ENCODE results near the gene DNAAF3.

Gene DNAAF3

DNA sequence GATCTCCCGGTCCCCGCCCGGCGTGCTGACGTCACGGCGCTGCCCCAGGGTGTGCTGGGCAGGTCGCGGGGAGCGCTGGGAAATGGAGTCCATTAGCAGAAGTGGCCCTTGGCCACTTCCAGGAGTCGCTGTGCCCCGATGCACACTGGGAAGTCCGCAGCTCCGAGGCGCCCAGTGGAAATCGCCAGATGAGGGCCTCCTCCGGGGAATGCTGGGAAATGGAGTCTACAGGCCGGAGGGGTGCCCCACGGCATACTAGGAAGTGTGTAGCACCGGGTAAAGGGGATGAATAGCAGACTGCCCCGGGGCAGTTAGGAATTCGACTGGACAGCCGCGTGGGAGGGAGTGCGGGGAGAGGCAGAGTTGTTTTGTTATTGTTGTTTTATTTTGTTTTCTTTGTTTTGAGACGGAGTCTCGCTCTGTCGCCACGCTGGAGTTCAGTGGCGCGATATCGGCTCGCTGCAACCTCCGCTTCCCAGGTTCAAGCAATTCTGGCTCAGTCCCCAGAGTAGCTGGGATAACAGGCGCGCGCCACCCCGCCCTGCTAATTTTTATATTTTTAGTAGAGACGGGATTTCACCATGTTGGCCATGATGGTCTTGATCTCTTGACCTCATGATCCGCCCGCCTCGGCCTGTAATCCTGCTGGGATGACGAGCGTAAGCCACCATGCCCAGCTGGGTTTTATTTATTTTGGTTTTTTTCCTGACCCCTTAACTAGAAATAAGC, 48.6 kb downstream of the DNAAF3 start:
- TF ChIP-seq, protein P1, sequence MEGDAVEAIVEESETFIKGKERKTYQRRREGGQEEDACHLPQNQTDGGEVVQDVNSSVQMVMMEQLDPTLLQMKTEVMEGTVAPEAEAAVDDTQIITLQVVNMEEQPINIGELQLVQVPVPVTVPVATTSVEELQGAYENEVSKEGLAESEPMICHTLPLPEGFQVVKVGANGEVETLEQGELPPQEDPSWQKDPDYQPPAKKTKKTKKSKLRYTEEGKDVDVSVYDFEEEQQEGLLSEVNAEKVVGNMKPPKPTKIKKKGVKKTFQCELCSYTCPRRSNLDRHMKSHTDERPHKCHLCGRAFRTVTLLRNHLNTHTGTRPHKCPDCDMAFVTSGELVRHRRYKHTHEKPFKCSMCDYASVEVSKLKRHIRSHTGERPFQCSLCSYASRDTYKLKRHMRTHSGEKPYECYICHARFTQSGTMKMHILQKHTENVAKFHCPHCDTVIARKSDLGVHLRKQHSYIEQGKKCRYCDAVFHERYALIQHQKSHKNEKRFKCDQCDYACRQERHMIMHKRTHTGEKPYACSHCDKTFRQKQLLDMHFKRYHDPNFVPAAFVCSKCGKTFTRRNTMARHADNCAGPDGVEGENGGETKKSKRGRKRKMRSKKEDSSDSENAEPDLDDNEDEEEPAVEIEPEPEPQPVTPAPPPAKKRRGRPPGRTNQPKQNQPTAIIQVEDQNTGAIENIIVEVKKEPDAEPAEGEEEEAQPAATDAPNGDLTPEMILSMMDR (IDR thresholded peaks at IDR 0.05; ENCODE audit: borderline replicate concordance, extremely low read depth, low read length, poor library complexity, severe bottlenecking) = no peak
- TF ChIP-seq EZH2 (IDR thresholded peaks at IDR 0.05; ENCODE audit: borderline replicate concordance, low read depth, low read length, severe bottlenecking) = no peak
- H3K79me2 ChIP-seq (ENCODE audit: insufficient read depth, low read length) = peaks cover 53% of the 10 kb centered on the region
- H3K4me2 ChIP-seq (ENCODE audit: insufficient read depth, low read length) = peak overlapping the region; percentile 85
- H2AFZ ChIP-seq (ENCODE audit: low read depth, low read length) = peak overlapping the region; percentile 96
- DNase-seq = peak; percentile 99
- peak overlapping the region; percentile 90 to 96 for H3K4me3 ChIP-seq (ENCODE audit: low read depth in 1 of 2, low read length in 2 of 2)
- peak overlapping the region; percentile 74 for H3K9ac ChIP-seq (ENCODE audit: low read depth, low read length)
- peaks cover 33% of the 10 kb centered on the region for H3K4me1 ChIP-seq (ENCODE audit: insufficient read depth, low read length)
- ATAC-seq (ENCODE audit: insufficient read depth, low read depth) = peak; percentile 94
- H3K9me3 ChIP-seq (ENCODE audit: insufficient read depth, low read length, severe bottlenecking) = no peaks in the 10 kb centered on the region
- peak overlapping the region; percentile 86 for H3K27ac ChIP-seq (ENCODE audit: low read length)
- H3K27me3 ChIP-seq (ENCODE audit: insufficient read depth, low read length, poor library complexity) = no peaks in the 10 kb centered on the region
- peaks cover 11% of the 10 kb centered on the region for H3K36me3 ChIP-seq (ENCODE audit: insufficient read depth, low read length)
- peaks cover 41% of the 10 kb centered on the region for H4K20me1 ChIP-seq (ENCODE audit: insufficient read depth, low read length)

DNA sequence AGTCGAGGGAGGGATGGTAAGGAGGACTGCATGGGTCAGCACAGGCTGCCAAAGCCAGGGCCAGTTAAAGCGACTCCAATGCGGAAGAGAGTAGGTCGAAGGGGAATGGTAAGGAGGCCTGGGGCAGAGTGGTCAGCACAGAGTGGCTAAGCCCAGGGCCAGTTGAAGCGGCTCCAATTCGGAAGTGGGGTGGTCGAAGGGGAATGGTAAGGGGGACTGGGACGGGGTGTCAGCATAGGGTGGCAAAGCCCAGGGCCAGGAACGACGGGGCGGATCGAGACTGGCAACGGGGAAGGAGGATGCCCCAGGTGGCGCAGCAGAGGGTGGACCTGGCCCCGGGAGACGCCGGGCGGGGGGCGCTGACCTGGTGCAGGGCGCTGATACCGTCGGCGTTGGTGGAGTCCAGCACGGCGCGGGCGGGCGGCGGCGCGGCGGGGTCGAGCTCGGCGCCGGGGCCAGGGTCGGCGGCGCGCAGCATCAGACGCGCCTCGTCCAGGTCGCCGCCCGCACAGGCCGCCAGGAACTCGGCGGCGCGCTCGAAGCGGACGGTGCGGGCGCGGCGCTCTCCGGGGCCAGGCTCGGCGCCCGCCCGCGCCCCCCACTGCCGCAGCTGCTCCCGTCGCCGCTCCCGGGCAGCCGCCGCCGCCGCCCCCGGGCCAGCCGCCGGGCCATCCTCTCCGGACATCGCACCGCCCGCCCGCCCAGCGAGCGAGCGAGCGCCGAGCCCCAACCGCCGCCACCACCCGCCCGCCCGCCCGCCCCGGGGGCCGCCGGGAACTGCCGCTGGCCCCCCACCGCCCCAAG, 49.4 kb downstream of the DNAAF3 start, which contains the start of gene PPP1R12C:
PPP1R12C (minus strand) TSS at position 779 of the 804 bp plus-strand sequence; CDS start at position 685, 94 bp downstream.
- peak within 1 kb of the TSS; percentile 90 to 96 for H3K4me3 ChIP-seq (ENCODE audit: low read depth in 1 of 2, low read length in 2 of 2)
- peak within 1 kb of the TSS; percentile 85 for H3K4me2 ChIP-seq (ENCODE audit: insufficient read depth, low read length)
- H2AFZ ChIP-seq (ENCODE audit: low read depth, low read length) = peak within 1 kb of the TSS; percentile 96
- peak within 1 kb of the TSS; percentile 86 for H3K27ac ChIP-seq (ENCODE audit: low read length)
- ATAC-seq (ENCODE audit: insufficient read depth, low read depth) (no peak), DNase-seq (no peak)
- no peak for TF ChIP-seq EZH2 (IDR thresholded peaks at IDR 0.05; ENCODE audit: borderline replicate concordance, low read depth, low read length, severe bottlenecking)
- TF ChIP-seq, protein P1 (IDR thresholded peaks at IDR 0.05; ENCODE audit: borderline replicate concordance, extremely low read depth, low read length, poor library complexity, severe bottlenecking) = no peak
- H3K36me3 ChIP-seq (ENCODE audit: insufficient read depth, low read length) = peaks cover 19% of the 10 kb centered on the region
- H3K27me3 ChIP-seq (ENCODE audit: insufficient read depth, low read length, poor library complexity) = no peaks in the 10 kb centered on the region
- H3K4me1 ChIP-seq (ENCODE audit: insufficient read depth, low read length) = peaks cover 33% of the 10 kb centered on the region
- peaks cover 49% of the 10 kb centered on the region for H4K20me1 ChIP-seq (ENCODE audit: insufficient read depth, low read length)
- H3K79me2 ChIP-seq (ENCODE audit: insufficient read depth, low read length) = peaks cover 61% of the 10 kb centered on the region
- H3K9ac ChIP-seq (ENCODE audit: low read depth, low read length) = peak within 1 kb of the TSS; percentile 74
- H3K9me3 ChIP-seq (ENCODE audit: insufficient read depth, low read length, severe bottlenecking) = no peaks in the 10 kb centered on the region

DNA sequence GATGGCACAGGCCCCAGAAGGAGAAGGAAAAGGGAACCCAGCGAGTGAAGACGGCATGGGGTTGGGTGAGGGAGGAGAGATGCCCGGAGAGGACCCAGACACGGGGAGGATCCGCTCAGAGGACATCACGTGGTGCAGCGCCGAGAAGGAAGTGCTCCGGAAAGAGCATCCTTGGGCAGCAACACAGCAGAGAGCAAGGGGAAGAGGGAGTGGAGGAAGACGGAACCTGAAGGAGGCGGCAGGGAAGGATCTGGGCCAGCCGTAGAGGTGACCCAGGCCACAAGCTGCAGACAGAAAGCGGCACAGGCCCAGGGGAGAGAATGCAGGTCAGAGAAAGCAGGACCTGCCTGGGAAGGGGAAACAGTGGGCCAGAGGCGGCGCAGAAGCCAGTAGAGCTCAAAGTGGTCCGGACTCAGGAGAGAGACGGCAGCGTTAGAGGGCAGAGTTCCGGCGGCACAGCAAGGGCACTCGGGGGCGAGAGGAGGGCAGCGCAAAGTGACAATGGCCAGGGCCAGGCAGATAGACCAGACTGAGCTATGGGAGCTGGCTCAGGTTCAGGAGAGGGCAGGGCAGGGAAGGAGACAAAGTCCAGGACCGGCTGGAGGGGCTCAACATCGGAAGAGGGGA, 50.1 kb downstream of the DNAAF3 start:
- peaks cover 67% of the 10 kb centered on the region for H3K79me2 ChIP-seq (ENCODE audit: insufficient read depth, low read length)
- peak overlapping the region; percentile 61 to 65; a peak in 3 of 4 replicates for H3K4me3 ChIP-seq (ENCODE audit: low read depth in 1 of 2, low read length in 2 of 2)
- peak overlapping the region; percentile 75 for H3K4me2 ChIP-seq (ENCODE audit: insufficient read depth, low read length)
- peaks cover 56% of the 10 kb centered on the region for H4K20me1 ChIP-seq (ENCODE audit: insufficient read depth, low read length)
- TF ChIP-seq, protein P1 (IDR thresholded peaks at IDR 0.05; ENCODE audit: borderline replicate concordance, extremely low read depth, low read length, poor library complexity, severe bottlenecking) = no peak
- TF ChIP-seq EZH2 (IDR thresholded peaks at IDR 0.05; ENCODE audit: borderline replicate concordance, low read depth, low read length, severe bottlenecking) = no peak
- peak overlapping the region; percentile 66 for H3K9ac ChIP-seq (ENCODE audit: low read depth, low read length)
- H3K27me3 ChIP-seq (ENCODE audit: insufficient read depth, low read length, poor library complexity) = no peaks in the 10 kb centered on the region
- no peaks in the 10 kb centered on the region for H3K9me3 ChIP-seq (ENCODE audit: insufficient read depth, low read length, severe bottlenecking)
- peaks cover 33% of the 10 kb centered on the region for H3K4me1 ChIP-seq (ENCODE audit: insufficient read depth, low read length)
- peak overlapping the region; percentile 69 for H3K27ac ChIP-seq (ENCODE audit: low read length)
- H2AFZ ChIP-seq (ENCODE audit: low read depth, low read length) = peak overlapping the region; percentile 18; the same call in 1 of the 2 replicates
- ATAC-seq (ENCODE audit: insufficient read depth, low read depth) = peak; percentile 63
- H3K36me3 ChIP-seq (ENCODE audit: insufficient read depth, low read length) = peaks cover 23% of the 10 kb centered on the region
- DNase-seq = peak; percentile 71
